HCT116 (cell line): Measurements from ENCODE around the gene ACOT2.
"Not testable (repeated sequence)": the region's sequence is repeated elsewhere in the genome, so short reads cannot be mapped to it uniquely, and the experiment has no call there.

Experiments used
- CEBPB ChIP-seq: IDR thresholded peaks from 2 replicates; pipeline ENCODE4 v1.6.1; 2012; ENCODE audit warnings: low read depth
- CTCF ChIP-seq, 3 experiments: fragments of 200-600 bp in 1 of 3; sonication (generic) in 1 of 3; IDR thresholded peaks in 2 of 3; conservative IDR thresholded peaks in 1 of 3; 2 replicates each; pipeline ENCODE4 v1.5.1; 2012 to 2017; ENCODE audit warnings: low read depth in 2 of 3, low read length in 2 of 3, antibody characterized with exemption in 1 of 3, borderline replicate concordance in 1 of 3, control low read depth in 1 of 3, mild to moderate bottlenecking in 1 of 3, mixed read lengths in 1 of 3, mixed run types in 1 of 3, moderate library complexity in 1 of 3; ENCODE audit not compliant: insufficient read depth in 1 of 3
- EZH2 ChIP-seq: fragments of 200-600 bp; sonication (generic); IDR thresholded peaks from 2 replicates; pipeline ENCODE4 v1.6.1; 2017; ENCODE audit warnings: antibody characterized with exemption, mixed run types
- EZH2phosphoT487 ChIP-seq: fragments of 200-600 bp; IDR thresholded peaks from 2 replicates; pipeline ENCODE4 v1.6.1; 2018; ENCODE audit warnings: antibody characterized with exemption, borderline replicate concordance
- MAX ChIP-seq: IDR thresholded peaks from 2 replicates; pipeline ENCODE4 v1.6.1; 2012
- POLR2A ChIP-seq: IDR thresholded peaks from 2 replicates; pipeline ENCODE4 v1.7.0; 2011; ENCODE audit warnings: borderline replicate concordance; ENCODE audit not compliant: insufficient read depth, insufficient read length; ENCODE audit errors: extremely low read depth
- POLR2AphosphoS5 ChIP-seq: IDR thresholded peaks from 2 replicates; pipeline ENCODE4 v1.6.1; 2011; ENCODE audit warnings: mild to moderate bottlenecking, low read depth, low read length, moderate library complexity
- RAD21 ChIP-seq: IDR thresholded peaks from 2 replicates; pipeline ENCODE4 v1.6.1; 2012; ENCODE audit warnings: low read depth, mild to moderate bottlenecking
- SIN3A ChIP-seq: IDR thresholded peaks from 2 replicates; pipeline ENCODE4 v1.6.1; 2012; ENCODE audit warnings: low read depth
- SP1 ChIP-seq: IDR thresholded peaks from 2 replicates; pipeline ENCODE4 v1.6.1; 2012; ENCODE audit warnings: low read depth
- YY1 ChIP-seq: IDR thresholded peaks from 2 replicates; pipeline ENCODE4 v1.6.1; 2011; ENCODE audit warnings: low read length, low read depth, moderate library complexity, mild to moderate bottlenecking; ENCODE audit not compliant: insufficient replicate concordance; ENCODE audit errors: extremely low read depth
- ZFX ChIP-seq: fragments of 450-650 bp; IDR thresholded peaks from 2 replicates; pipeline ENCODE4 v1.6.1; 2017
- ZNF274 ChIP-seq: fragments of 200-500 bp; sonication (Bioruptor generic); IDR thresholded peaks from 2 replicates; pipeline ENCODE4 v1.6.1; 2014; ENCODE audit warnings: mild to moderate bottlenecking, low read depth, low read length, inconsistent platforms
- TF ChIP-seq, protein P1 (sequence below): IDR thresholded peaks from 2 replicates; pipeline ENCODE4 v1.6.1; 2012

DNA sequence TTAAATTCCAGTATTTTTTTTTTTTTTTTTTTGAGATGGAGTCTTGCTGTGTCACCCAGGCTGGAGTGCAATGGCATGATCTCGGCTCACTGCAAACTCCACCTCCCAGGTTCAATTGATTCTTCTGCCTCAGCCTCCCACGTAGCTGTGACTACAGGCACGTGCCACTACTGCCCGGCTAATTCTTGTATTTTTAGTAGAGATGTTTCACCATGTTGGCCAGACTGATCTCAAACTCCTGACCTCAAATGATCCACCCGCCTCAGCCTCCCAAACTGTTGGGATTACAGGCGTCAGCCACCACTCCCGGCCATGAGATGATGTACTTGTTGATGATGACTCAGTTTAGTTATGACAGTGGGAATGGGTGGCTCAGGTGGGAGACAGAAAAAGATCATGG, 5.2 kb downstream of the ACOT2 start:
- TF ChIP-seq CTCF (IDR thresholded peaks at IDR 0.05 in 2 of 3, conservative IDR thresholded peaks at IDR 0.05 in 1 of 3; ENCODE audit: borderline replicate concordance in 1 of 3, insufficient read depth in 1 of 3, low read depth in 2 of 3, low read length in 2 of 3); EZH2; RAD21; POLR2AphosphoS5; POLR2A; SIN3A; ZFX; EZH2phosphoT487; SP1; ZNF274; YY1; CEBPB; MAX: not testable (repeated sequence)
- TF ChIP-seq, protein P1, sequence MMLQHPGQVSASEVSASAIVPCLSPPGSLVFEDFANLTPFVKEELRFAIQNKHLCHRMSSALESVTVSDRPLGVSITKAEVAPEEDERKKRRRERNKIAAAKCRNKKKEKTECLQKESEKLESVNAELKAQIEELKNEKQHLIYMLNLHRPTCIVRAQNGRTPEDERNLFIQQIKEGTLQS, result not testable (repeated sequence)
